ENCODE data around the gene SMIM36.

- TF ChIP-seq CTCF (conservative IDR thresholded peaks at IDR 0.05; ENCODE audit: low read length) = no peak
- no peak for TF ChIP-seq EZH2phosphoT487 (IDR thresholded peaks at IDR 0.05; ENCODE audit: borderline replicate concordance, low read depth, low read length)
Observed at GRCh38 chr17:55520402-55520801, 9.2 kb upstream of the SMIM36 start.
